ENCODE data around the gene LFNG. TPM values are rescaled to one million over a fixed set of nuclear protein-coding genes. Genes with fewer than 3 reads are reported as not detected.
A peak's percentile ranks its signal among the peaks of the same experiment; 100 is the strongest.

The LFNG gene
- total RNA-seq, 1 experiment from 2014 or later, result 0.19 TPM

- H3K9ac ChIP-seq (ENCODE audit: low read length), result no peak overlapping the region
- DNase-seq, result no peak
- no peaks in the 10 kb centered on the region for H3K9me3 ChIP-seq (ENCODE audit: low read length)
- no peaks in the 10 kb centered on the region for H3K27me3 ChIP-seq (ENCODE audit: low read length)
- no peak overlapping the region for H3K27ac ChIP-seq (ENCODE audit: low read length)
- H3K4me3 ChIP-seq (ENCODE audit: low read length), result no peak overlapping the region; the same call in 1 of the 2 replicates
- no peak overlapping the region for H2AFZ ChIP-seq (ENCODE audit: low read length)
- no peaks in the 10 kb centered on the region; the same call in 1 of the 2 replicates for H4K20me1 ChIP-seq (ENCODE audit: insufficient read depth, low read depth, low read length)
- no peaks in the 10 kb centered on the region for H3K9me2 ChIP-seq (replicated peaks; ENCODE audit: insufficient read depth, low read length)
- no peaks in the 10 kb centered on the region for H3K36me3 ChIP-seq (ENCODE audit: insufficient read depth, low read length)
- H3K4me2 ChIP-seq (ENCODE audit: low read depth, low read length, poor library complexity, severe bottlenecking), result peak overlapping the region; percentile 59
- no peaks in the 10 kb centered on the region for H3K79me2 ChIP-seq (ENCODE audit: low read length)
- H3K4me1 ChIP-seq (ENCODE audit: low read length), result peaks cover 18% of the 10 kb centered on the region
Observed at GRCh38 chr7:2520761-2521290, 1.3 kb downstream of the LFNG start.

GRCh38 chr7:2521341-2521745 lies 1.8 kb downstream of the LFNG start:
- Histone ChIP-seq H4K20me1 (ENCODE audit: insufficient read depth, low read depth, low read length) (no peaks in the 10 kb centered on the region; the same call in 1 of the 2 replicates), H3K4me2 (ENCODE audit: low read depth, low read length, poor library complexity, severe bottlenecking) (no peak overlapping the region), H2AFZ (ENCODE audit: low read length) (no peak overlapping the region), H3K9me2 (replicated peaks; ENCODE audit: insufficient read depth, low read length) (no peaks in the 10 kb centered on the region), H3K9ac (ENCODE audit: low read length) (no peak overlapping the region), H3K27ac (ENCODE audit: low read length) (no peak overlapping the region), H3K4me3 (ENCODE audit: low read length) (no peak overlapping the region), H3K9me3 (ENCODE audit: low read length) (no peaks in the 10 kb centered on the region), H3K79me2 (ENCODE audit: low read length) (no peaks in the 10 kb centered on the region), H3K27me3 (ENCODE audit: low read length) (no peaks in the 10 kb centered on the region), H3K36me3 (ENCODE audit: insufficient read depth, low read length) (no peaks in the 10 kb centered on the region), H3K4me1 (ENCODE audit: low read length) (peaks cover 18% of the 10 kb centered on the region)
- no peak for DNase-seq

- Histone ChIP-seq H3K4me2 (ENCODE audit: low read depth, low read length, poor library complexity, severe bottlenecking) (no peak overlapping the region), H3K9me3 (ENCODE audit: low read length) (no peaks in the 10 kb centered on the region), H3K9me2 (replicated peaks; ENCODE audit: insufficient read depth, low read length) (no peaks in the 10 kb centered on the region), H3K36me3 (ENCODE audit: insufficient read depth, low read length) (no peaks in the 10 kb centered on the region), H3K4me1 (ENCODE audit: low read length) (peaks cover 18% of the 10 kb centered on the region), H3K27me3 (ENCODE audit: low read length) (no peaks in the 10 kb centered on the region), H3K9ac (ENCODE audit: low read length) (no peak overlapping the region), H3K27ac (ENCODE audit: low read length) (no peak overlapping the region), H4K20me1 (ENCODE audit: insufficient read depth, low read depth, low read length) (no peaks in the 10 kb centered on the region; the same call in 1 of the 2 replicates), H3K4me3 (ENCODE audit: low read length) (no peak overlapping the region), H3K79me2 (ENCODE audit: low read length) (no peaks in the 10 kb centered on the region), H2AFZ (ENCODE audit: low read length) (no peak overlapping the region)
- no peak for DNase-seq
Observed at GRCh38 chr7:2521952-2522591, 2.5 kb downstream of the LFNG start.

- no peaks in the 10 kb centered on the region for H3K9me2 ChIP-seq (replicated peaks; ENCODE audit: insufficient read depth, low read length)
- peaks cover 18% of the 10 kb centered on the region for H3K4me1 ChIP-seq (ENCODE audit: low read length)
- H3K27ac ChIP-seq (ENCODE audit: low read length), result no peak overlapping the region
- no peaks in the 10 kb centered on the region for H3K36me3 ChIP-seq (ENCODE audit: insufficient read depth, low read length)
- H3K27me3 ChIP-seq (ENCODE audit: low read length), result no peaks in the 10 kb centered on the region
- H2AFZ ChIP-seq (ENCODE audit: low read length), result no peak overlapping the region
- no peak overlapping the region for H3K4me2 ChIP-seq (ENCODE audit: low read depth, low read length, poor library complexity, severe bottlenecking)
- no peak for DNase-seq
- no peaks in the 10 kb centered on the region for H3K79me2 ChIP-seq (ENCODE audit: low read length)
- no peak overlapping the region for H3K9ac ChIP-seq (ENCODE audit: low read length)
- H4K20me1 ChIP-seq (ENCODE audit: insufficient read depth, low read depth, low read length), result no peaks in the 10 kb centered on the region; the same call in 1 of the 2 replicates
- no peak overlapping the region for H3K4me3 ChIP-seq (ENCODE audit: low read length)
- H3K9me3 ChIP-seq (ENCODE audit: low read length), result no peaks in the 10 kb centered on the region
Observed at GRCh38 chr7:2522780-2523433, 3.3 kb downstream of the LFNG start.

GRCh38 chr7:2523461-2523936 lies 3.9 kb downstream of the LFNG start:
- Histone ChIP-seq H3K9ac (ENCODE audit: low read length) (no peak overlapping the region), H3K36me3 (ENCODE audit: insufficient read depth, low read length) (no peaks in the 10 kb centered on the region)

GRCh38 chr7:2523941-2524807 lies 4.6 kb downstream of the LFNG start:
- Histone ChIP-seq H3K9me3 (ENCODE audit: low read length) (no peaks in the 10 kb centered on the region), H3K9ac (ENCODE audit: low read length) (no peak overlapping the region), H3K4me1 (ENCODE audit: low read length) (peaks cover 13% of the 10 kb centered on the region), H3K27me3 (ENCODE audit: low read length) (no peaks in the 10 kb centered on the region), H3K79me2 (ENCODE audit: low read length) (no peaks in the 10 kb centered on the region), H4K20me1 (ENCODE audit: insufficient read depth, low read depth, low read length) (no peaks in the 10 kb centered on the region; the same call in 1 of the 2 replicates), H3K4me3 (ENCODE audit: low read length) (no peak overlapping the region), H3K9me2 (replicated peaks; ENCODE audit: insufficient read depth, low read length) (no peaks in the 10 kb centered on the region), H3K4me2 (ENCODE audit: low read depth, low read length, poor library complexity, severe bottlenecking) (no peak overlapping the region), H2AFZ (ENCODE audit: low read length) (no peak overlapping the region), H3K27ac (ENCODE audit: low read length) (no peak overlapping the region), H3K36me3 (ENCODE audit: insufficient read depth, low read length) (no peaks in the 10 kb centered on the region)
- DNase-seq, result no peak

More at GRCh38 chr7:2523461-2523936, 3.9 kb downstream of the LFNG start:
- H3K9me2 ChIP-seq (replicated peaks; ENCODE audit: insufficient read depth, low read length), result no peaks in the 10 kb centered on the region
- H3K4me1 ChIP-seq (ENCODE audit: low read length), result peaks cover 16% of the 10 kb centered on the region
- H3K79me2 ChIP-seq (ENCODE audit: low read length), result no peaks in the 10 kb centered on the region
- H2AFZ ChIP-seq (ENCODE audit: low read length), result no peak overlapping the region
- no peak overlapping the region for H3K4me3 ChIP-seq (ENCODE audit: low read length)
- no peak overlapping the region for H3K27ac ChIP-seq (ENCODE audit: low read length)
- no peak overlapping the region for H3K4me2 ChIP-seq (ENCODE audit: low read depth, low read length, poor library complexity, severe bottlenecking)
- no peaks in the 10 kb centered on the region for H3K9me3 ChIP-seq (ENCODE audit: low read length)
- no peak for DNase-seq
- H4K20me1 ChIP-seq (ENCODE audit: insufficient read depth, low read depth, low read length), result no peaks in the 10 kb centered on the region; the same call in 1 of the 2 replicates
- no peaks in the 10 kb centered on the region for H3K27me3 ChIP-seq (ENCODE audit: low read length)

GRCh38 chr7:2524808-2525657 lies 5.5 kb downstream of the LFNG start:
- Histone ChIP-seq H3K4me2 (ENCODE audit: low read depth, low read length, poor library complexity, severe bottlenecking) (no peak overlapping the region), H2AFZ (ENCODE audit: low read length) (no peak overlapping the region), H3K36me3 (ENCODE audit: insufficient read depth, low read length) (no peaks in the 10 kb centered on the region), H3K27ac (ENCODE audit: low read length) (no peak overlapping the region), H3K27me3 (ENCODE audit: low read length) (no peaks in the 10 kb centered on the region), H3K9me3 (ENCODE audit: low read length) (no peaks in the 10 kb centered on the region), H3K9me2 (replicated peaks; ENCODE audit: insufficient read depth, low read length) (no peaks in the 10 kb centered on the region), H4K20me1 (ENCODE audit: insufficient read depth, low read depth, low read length) (no peaks in the 10 kb centered on the region; the same call in 1 of the 2 replicates), H3K4me3 (ENCODE audit: low read length) (no peak overlapping the region), H3K4me1 (ENCODE audit: low read length) (peaks cover 14% of the 10 kb centered on the region), H3K79me2 (ENCODE audit: low read length) (no peaks in the 10 kb centered on the region), H3K9ac (ENCODE audit: low read length) (no peak overlapping the region)
- DNase-seq, result no peak
